ENCODE results near the gene ADSS1. TPM values are rescaled to one million over a fixed set of nuclear protein-coding genes. Genes with fewer than 3 reads are reported as not detected.
"Not testable (repeated sequence)": the region's sequence is repeated elsewhere in the genome, so short reads cannot be mapped to it uniquely, and the experiment has no call there.

The ADSS1 gene
- total RNA-seq, 2 donors from 2014 or later = 8.2 to 10.2 TPM

DNA sequence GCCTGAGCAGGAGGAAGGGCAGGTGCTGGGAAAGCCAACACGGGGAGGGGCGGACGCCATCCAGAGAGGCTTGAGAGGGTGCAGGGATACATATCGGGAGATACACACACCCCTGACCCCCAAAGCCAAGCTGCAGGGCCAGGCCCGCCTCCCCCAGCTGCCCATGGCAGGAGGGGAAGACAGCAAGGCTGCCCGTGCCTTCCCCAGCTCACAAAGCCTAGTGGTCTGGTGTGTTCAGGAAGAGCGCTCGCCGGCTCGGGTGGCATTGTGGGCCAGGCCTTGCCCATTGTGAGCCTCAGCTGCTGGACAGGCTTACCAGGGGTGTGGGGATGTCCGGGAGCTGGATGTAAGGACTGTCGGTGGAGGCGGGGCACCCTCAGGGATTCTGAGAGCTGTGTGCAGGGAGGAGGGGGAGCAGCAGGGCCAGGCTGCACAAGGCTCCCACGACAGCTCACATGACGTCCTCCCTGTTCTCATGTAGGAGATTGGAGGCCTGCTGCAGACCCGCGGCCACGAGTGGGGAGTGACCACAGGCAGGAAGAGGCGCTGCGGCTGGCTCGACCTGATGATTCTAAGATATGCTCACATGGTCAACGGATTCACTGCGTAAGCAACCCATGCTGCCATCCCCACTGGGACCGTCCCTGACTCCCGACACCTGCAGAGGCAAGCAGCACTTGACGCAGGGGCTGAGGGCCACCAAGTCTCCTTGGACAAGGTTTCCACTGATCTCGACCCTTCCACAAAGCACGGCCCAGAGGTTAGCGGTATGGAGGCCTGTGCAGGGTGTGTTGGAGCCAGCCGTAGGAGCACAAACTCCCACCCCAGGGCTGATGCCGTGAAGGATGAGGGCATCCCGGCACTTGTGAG, 18.8 kb downstream of the ADSS1 start:
- intact Hi-C loops (cut with DNase I) = no loop called here
- no peak for DNase-seq (ENCODE audit: low spot score)

DNA sequence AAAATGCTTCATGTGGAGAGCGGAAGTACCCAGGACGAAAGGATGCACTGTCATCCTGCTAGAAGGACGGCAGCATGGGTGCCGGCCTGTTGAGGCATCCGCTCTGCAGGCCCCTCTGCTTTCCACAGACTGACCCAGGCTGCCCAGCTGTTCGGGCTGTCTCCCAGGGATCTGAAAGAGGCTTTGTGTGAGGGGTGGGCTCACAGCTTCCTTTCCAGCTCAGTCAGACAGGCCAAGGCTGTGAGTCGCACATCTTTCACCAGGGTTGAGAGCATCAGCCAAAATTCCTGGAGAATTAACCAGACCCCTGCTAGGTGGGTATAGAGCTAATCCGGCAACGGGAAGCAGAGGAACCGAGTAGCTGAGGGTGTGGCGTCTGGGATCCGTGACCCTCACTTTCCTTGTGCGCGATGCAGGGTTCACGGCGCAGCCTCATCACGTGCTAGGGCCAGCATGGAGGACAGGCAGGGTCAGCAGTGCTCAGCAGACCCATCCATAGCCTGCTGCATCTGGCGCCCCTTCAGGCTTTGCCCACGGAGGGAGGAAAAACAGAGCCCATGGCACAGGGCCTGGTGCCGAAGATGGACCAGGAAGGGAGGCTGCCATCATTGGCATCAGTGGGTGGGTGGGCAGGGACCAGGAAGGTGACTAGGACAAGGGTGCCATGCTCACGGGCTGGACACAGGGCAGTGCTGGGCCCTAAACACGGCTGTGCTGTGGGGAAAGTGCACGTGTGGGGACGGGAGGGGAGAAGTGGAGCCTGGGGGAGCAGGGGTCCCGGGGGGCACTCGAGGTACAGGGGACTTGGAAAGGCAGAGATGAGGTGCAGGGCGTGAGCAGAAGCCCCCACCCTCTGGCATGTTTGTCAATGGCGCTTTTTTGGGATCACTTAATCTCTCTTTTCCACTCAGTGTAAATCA, 19.7 kb downstream of the ADSS1 start:
- intact Hi-C loops (cut with DNase I) = no loop called here
- DNase-seq (ENCODE audit: low spot score) = no peak

GRCh38 chr14:104744484-104744883, 20.5 kb downstream of the ADSS1 start:
- DNase-seq (ENCODE audit: low spot score) = no peak

GRCh38 chr14:104745431-104745830, 21.4 kb downstream of the ADSS1 start:
- intact Hi-C loops (cut with DNase I) = no loop called here
- DNase-seq (ENCODE audit: low spot score) = no peak

More at GRCh38 chr14:104744484-104744883, 20.5 kb downstream of the ADSS1 start:
- intact Hi-C loops (cut with DNase I) = no loop called here

DNA sequence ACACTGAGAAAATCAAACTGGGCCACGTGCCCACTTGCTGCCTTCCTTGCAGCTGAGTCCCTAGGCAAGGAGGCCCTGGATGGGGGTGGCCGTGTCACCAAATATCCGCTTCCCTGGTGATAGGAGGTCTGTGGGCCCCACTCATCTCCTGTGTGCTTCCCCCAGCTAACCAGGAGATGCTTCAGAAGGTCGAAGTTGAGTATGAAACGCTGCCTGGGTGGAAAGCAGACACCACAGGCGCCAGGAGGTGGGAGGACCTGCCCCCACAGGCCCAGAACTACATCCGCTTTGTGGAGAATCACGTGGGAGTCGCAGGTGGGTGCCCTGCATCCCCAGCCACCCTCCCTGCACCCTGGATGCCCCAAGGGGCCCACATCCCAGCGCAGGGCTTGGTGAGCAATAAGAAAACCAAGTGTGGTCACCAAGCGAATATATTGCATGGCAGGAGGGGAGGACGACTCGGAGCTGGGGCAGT, 22.1 kb downstream of the ADSS1 start:
- no peak for DNase-seq (ENCODE audit: low spot score)
- intact Hi-C loops (cut with DNase I) = no loop called here

- no peak for DNase-seq (ENCODE audit: low spot score)
Observed at GRCh38 chr14:104746934-104747481, 23.0 kb downstream of the ADSS1 start.

GRCh38 chr14:104747876-104748275, 23.8 kb downstream of the ADSS1 start:
- no peak for DNase-seq (ENCODE audit: low spot score)
- intact Hi-C loops (cut with DNase I) = no loop called here

More at GRCh38 chr14:104746934-104747481, 23.0 kb downstream of the ADSS1 start:
- intact Hi-C loops (cut with DNase I) = no loop called here

DNA sequence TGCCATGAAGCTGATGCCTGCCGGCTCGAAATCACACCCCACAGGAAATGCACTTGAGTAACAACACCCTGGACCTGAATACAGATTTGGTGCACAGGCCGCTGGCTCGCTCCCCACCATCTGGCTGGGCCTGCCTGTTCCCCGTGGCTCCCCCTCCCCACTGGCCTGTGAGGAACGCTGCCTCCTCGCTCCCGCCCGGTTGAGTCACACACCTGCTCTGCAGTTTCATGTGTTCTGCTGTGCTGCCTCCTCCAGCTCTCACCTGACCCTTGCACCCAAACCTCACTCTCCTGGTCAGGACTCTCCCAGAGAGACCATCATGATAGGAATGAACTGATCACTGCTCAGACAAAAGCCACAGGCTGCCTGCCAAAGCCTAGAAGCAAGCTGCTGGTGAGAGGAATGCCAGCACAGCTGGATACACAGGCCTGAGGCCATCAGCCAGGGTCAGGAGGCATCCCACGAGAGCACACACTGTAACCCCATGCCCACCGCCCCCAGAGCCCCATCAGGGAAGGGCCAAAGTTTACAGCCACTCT, 25.2 kb downstream of the ADSS1 start:
- intact Hi-C loops (cut with DNase I) = no loop called here

DNA sequence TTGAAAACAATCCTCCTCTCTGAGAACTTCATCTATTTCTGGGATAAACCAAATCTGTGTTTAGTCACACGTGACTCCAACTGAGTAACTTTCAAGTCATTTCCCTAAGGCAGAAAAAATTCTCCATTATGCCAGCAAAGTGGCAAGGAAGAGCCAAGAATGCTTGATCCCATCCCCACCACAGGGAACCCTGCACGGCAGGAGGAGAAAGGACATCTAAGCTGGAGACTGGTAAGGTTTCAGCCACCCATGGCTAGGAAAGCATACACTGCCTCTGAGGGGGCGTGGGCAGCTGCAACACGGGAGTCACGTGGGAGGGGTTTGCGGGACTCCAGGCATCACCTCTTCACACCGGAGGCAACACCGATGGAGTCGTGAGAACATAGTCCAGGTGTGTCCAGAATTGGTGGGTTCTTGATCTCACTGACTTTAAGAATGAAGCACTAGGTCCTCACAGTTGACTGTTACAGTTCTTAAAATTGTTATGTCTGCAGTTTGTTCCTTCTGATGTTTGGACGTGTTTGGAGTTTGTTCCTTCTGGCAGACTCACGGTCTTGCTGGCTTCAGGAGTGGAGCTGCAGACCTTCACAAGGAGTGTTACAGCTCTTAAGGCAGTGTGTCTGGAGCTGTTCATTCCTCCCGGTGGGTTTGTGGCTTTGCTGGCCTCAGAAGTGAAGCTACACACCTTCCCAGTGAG, 26.2 kb downstream of the ADSS1 start:
- no peak for DNase-seq (ENCODE audit: low spot score)
- intact Hi-C loops (cut with DNase I) = no loop called here

More for the DNA sequence above, 25.2 kb downstream of the ADSS1 start:
- DNase-seq (ENCODE audit: low spot score) = no peak

DNA sequence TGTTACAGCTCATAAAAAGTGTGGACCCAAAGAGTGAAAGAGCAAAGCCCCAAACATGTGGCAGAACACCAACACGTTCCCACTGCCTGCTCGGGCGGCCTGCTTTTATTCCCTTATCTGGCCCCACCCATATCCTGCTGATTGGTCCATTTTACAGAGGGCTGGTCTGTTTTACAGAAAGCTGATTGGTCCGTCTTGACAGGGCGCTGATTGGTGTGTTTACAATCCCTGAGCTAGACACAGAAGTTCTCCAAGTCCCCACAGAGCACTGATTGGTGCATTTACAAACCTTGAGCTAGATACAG, 26.7 kb downstream of the ADSS1 start:
- intact Hi-C loops (cut with DNase I); DNase-seq (ENCODE audit: low spot score): not testable (repeated sequence)

- DNase-seq (ENCODE audit: low spot score) = no peak
- intact Hi-C loops (cut with DNase I) = no loop called here
Observed at GRCh38 chr14:104751539-104752422, 27.8 kb downstream of the ADSS1 start.

- intact Hi-C loops (cut with DNase I) = no loop called here
- DNase-seq (ENCODE audit: low spot score) = no peak
Observed at GRCh38 chr14:104752423-104752734, 28.4 kb downstream of the ADSS1 start.

DNA sequence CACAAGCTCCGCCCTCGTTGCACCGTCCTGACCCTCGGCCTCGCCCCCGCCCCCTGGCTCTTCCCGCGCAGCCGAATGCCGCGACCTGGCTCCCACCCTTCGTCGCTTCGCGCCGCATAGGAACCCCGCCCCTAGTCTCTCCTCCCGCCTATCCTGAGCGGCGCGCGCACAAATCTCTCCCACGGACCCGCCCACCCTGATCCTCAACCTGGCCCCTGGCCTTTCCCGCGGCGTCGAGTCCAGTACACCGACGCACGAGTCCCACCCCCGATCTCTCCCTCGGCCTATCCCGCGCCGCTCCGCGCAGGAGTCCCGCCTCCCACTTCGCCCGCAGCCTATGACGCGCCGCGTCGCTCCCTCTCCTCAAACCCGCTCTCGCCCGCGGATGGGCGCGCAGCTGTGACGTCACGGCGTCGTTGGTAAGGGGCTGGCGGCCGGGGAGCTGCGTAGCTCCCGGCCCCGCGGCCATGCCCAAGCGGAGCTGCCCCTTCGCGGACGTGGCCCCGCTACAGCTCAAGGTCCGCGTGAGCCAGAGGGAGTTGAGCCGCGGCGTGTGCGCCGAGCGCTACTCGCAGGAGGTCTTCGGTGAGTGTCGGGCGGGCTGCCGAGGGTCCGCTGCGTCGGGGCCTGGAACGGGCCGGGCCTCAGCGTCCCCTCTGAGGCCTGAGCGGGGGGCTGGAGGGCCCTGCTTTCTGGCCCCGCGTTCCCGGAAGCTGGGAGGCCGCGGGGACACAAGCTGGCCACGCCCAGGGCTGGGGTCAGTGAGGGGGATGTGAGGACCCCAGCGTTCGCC, 28.9 kb downstream of the ADSS1 start, which contains the start of gene SIVA1:
TSS of gene SIVA1 (plus strand) at position 413 of the 793 bp plus-strand sequence. CDS start at position 468, 55 bp downstream.
- peak; percentile 100 for DNase-seq (ENCODE audit: low spot score)
- intact Hi-C loops (cut with DNase I) = no loop called here

GRCh38 chr14:104753528-104754212, 29.6 kb downstream of the ADSS1 start:
- intact Hi-C loops (cut with DNase I) = no loop called here
- no peak for DNase-seq (ENCODE audit: low spot score)

DNA sequence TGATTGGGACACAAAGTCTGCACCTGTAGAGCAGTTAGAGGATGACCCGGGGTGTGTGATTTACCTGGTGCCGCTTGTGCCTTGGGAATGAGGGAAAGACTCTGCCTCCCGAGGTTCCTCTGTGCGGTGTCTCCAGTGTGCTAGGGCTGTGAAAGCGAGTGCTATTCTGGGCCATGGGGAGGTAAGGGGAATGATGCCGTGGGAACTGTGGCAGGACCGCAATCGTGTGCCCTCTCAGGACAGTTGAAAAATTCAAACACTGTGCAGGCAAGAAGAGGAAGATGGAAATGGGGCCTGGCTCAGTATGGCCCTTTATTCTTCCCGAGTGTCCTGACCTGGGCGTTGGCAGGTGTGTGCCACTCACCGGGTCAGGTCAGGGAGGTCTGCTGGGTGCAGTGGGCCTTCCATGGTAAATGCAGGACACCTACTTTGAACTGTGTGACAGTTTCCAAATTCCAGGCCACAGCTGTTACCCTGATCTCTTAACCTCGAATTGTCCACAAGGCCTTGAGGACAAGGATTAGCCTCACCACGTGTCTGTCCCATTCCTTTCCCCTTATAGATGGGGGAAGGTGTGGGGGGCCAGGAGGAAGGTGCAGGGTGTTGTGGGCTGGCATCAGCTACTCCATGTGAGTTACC, 30.3 kb downstream of the ADSS1 start:
- intact Hi-C loops (cut with DNase I) = no loop called here
- DNase-seq (ENCODE audit: low spot score) = no peak

- no peak for DNase-seq (ENCODE audit: low spot score)
- intact Hi-C loops (cut with DNase I) = no loop called here
Observed at GRCh38 chr14:104755621-104756020, 31.6 kb downstream of the ADSS1 start.
